Hindlimb muscle (tissue), 1 donor: ENCODE results near the gene PPP1R8. TPM values are rescaled to one million over a fixed set of nuclear protein-coding genes. Genes with fewer than 3 reads are reported as not detected.
A peak's percentile ranks its signal among the peaks of the same experiment; 100 is the strongest.
"Not testable (repeated sequence)": the region's sequence is repeated elsewhere in the genome, so short reads cannot be mapped to it uniquely, and the experiment has no call there.

ENCODE experiments used
- DNase-seq: peaks from one replicate; pipeline ENCODE4 v3.0.0-alpha.2; 2013
- polyA plus RNA-seq: library from polyadenylated mRNA; unstranded; fragments of 120-200 nt; gene quantifications from one replicate; pipeline ENCODE4 v1.2.1, GENCODE V29; 2013; ENCODE audit not compliant: insufficient read length

PPP1R8 gene
- polyA plus RNA-seq, 1 donor, result 30.9 TPM

DNA sequence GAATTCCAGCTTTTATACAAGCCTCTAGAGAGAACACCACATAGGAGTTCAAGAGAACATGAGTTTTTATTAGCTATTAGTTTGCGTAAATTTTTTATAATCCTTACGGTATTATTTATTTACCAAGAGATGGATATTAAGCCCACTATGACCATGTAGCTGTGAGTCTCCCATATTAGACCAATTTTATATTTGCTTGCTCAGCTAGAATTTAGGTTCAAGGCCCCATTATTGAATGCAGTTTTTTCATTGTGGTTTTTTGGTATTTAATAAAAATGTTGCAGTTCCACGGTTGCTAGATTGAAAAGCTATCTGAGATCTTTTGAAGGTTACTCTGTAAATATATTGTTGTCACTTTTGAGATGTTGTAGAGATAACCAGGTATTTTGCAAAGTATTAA lies 2.9 kb downstream of the PPP1R8 start:
- DNase-seq, result no peak

DNA sequence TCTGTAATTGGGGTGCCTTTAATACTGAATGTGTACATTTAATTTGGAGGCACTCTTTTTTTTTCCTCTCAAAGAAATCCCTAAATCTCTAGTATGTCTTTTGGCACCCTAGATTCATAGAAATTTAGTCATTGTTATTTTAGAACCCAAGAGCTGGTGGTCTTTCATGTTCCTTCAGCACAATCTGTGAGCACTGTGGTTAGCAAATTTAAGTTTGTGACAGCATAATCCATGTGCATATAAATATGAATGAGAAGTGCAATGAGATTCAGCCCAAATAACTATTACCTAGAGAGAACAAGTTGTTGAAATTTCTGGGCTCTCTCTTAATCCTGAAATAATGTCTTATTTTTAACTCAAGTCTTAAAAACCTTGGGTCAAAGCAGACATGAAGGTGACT lies 4.5 kb downstream of the PPP1R8 start:
- DNase-seq, result no peak

DNA sequence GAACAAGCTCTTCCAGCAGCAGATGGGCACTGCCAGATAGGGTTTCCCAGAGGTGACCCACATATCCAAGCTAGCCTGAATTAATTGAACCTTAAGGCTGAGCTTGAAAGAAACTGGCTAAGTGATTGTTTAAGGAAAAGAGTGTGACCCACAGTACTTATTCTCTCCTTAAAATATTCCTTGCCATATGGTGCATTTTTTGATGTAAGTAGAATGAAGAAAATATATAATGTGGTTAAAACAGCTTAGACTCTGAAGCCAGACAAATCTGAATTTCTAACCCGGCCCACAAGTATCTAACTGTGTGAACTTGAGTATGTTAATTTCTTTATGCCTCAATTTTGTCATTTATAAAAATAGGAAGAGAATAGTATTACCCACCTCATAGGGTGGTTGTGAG lies 4.9 kb downstream of the PPP1R8 start:
- no peak for DNase-seq

GRCh38 chr1:27849951-27850350 lies 19.4 kb downstream of the PPP1R8 start:
- DNase-seq, result no peak

GRCh38 chr1:27855085-27855484 lies 24.5 kb downstream of the PPP1R8 start:
- DNase-seq, result no peak

DNA sequence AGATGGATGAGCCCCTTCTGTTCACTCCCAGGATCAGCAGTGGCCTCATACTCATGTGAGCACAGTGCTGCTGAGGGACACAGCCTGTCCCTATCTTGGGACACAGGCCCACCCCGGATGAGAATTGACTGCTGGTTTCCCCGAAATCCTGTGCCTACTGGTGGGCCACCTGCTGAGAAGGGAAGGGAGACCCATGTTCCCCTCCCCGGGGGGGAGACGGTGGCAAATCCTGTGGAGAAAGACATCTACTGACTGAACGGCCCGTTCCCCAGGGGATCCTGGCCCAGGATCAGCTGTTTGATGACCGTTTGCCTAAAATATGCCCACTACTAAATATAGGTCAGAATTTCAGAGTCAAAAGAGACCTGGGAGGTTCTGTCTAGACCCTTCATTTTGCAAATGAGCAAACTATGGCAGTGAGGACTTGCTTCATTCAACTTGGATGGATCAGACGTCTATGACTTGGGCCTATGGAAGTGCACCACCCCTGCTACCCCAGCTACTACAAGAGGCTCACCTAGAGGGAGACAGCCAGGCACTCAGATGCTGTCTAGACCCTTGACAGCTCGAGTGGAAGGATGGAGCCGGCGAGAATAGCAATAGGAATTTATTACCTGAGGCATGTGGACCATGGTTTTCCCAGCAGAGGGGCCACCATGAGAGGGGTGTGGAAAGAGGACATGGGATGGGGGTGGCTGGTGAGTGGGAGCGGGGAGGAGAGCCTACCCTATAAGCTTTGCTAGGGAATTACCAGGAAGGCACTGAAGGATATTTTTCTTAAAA lies 26.2 kb downstream of the PPP1R8 start:
- DNase-seq, result no peak

GRCh38 chr1:27857552-27857951 lies 27.0 kb downstream of the PPP1R8 start:
- DNase-seq, result not testable (repeated sequence)

GRCh38 chr1:27858072-27858948 lies 27.7 kb downstream of the PPP1R8 start:
- DNase-seq, result peak; percentile 69

DNA sequence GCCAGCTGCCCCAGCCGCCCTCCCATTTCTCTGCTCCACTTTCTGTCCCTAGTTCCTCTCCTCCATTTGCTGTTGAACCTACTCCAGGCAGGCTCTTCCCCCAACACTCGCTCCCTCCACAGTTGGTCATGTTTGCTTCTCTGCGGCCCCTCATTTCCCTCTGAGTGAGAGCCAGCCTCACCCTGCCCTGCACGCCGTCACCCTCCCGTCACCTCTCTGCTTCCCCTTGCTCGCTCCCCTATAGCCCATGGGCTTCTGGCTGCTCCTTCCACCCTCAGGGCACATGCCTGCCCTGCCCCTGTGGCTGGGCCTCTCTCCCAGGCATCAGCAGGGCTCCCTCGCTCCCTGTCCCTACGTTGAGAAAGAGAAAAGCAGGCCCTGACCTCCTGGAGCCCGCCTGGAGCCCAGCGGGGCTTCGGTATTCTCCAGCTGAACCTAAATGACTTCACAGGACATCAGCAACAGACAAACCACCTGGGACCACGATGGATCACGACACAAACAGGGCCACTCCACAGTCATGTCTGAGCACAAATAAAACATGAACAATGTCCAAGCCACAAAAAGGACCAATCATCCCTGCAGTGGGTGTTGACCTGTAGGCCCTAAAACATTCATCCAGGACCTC lies 28.5 kb downstream of the PPP1R8 start:
- no peak for DNase-seq

DNA sequence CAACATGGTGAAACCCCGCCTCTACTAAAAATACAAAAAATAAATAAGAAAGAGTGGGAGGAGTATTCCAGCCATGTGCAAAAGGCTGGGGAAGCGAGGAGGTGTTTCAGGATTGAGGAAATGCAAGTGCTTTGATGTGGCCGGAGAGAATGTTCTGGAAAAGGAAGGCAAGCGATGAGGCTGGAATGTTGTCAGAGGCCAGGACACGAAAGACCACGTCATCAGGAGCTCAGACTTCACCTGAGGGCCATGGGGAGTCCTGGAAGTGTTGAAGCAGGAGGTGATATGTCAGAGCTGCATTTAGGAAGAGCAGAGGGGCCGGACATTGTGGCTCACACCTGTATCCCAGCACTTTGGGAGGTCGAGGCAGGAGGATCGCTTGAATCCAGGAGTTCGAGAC lies 30.9 kb downstream of the PPP1R8 start:
- DNase-seq, result no peak

GRCh38 chr1:27862004-27862403 lies 31.4 kb downstream of the PPP1R8 start:
- DNase-seq, result no peak

DNA sequence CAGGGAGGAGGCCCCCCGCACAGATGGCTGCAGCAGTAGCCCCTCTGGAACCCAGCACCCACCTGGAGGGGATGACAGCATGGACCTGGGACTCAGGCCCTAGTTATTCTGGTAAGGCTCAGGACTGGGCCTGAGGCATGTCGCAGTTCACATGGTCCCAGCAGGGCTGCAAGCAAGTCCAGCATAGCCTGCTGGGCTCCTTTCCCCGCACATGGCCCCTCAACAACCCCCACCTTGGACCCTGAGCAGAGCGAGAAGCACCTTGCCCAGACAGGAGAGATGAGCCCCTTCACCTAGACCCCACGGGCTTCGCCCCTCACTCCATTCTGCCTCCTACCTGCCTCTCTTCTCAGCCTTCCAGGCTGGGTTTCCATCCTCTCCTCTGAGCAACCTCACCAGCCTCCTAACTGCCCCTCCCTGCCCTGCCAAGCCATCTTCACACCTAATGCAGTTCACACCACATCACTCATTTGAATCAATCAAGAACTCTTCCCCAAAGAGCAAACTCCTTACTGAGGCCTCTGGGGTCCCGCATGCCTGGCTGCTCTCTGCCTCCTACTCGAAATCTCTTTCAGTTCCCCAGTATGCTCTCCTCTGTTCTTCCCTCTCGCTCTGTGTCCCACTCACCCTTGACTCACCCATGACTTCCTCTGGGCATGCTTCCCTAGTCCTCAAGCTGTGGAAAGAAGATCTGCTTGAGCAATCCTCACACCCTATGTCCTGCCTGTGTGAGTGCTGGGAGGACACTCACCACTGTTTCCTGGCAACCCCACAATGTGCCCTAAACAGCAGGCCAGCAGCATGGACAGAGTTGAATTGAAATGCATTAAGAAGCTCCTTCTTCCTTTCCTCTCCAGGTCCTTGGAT lies 32.3 kb downstream of the PPP1R8 start:
- DNase-seq, result peak; percentile 59

DNA sequence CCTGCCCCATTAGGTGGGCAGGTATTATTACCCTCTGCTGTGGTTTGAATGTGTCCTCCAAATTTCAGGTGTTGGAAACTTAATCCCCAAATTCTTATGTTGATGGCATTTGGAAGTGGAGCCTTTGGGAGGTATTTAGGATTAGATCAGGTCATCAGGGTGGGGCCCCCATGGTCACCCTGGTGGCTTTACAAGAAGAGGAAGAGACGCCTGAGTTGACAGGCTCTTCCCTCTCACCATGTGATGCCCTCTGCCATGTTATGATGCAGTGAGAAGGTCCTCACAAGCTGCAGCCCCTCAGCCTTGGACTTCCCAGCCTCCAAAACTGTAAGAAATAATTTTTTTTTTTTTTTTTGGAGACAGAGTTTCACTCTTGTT lies 32.9 kb downstream of the PPP1R8 start:
- no peak for DNase-seq

- DNase-seq, result no peak
Measured at GRCh38 chr1:27864264-27864895, 33.8 kb downstream of the PPP1R8 start.

DNA sequence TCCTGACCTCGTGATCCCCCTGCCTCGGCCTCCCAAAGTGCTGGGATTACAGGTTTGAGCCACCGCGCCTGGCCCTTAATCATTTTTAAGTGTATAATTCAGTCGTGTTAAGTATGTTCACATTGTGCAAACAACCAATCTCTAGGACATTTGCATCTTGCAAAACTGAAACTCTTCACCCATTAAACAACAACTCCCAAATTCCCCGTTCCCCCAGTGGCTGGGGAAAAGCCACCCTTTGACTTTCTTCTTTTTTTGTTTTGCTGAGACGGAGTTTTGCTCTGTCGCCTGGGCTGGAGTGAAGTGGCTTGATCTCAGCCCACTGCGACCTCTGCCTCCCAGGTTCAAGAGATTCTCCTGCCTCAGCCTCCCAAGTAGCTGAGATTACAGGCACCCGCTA lies 35.2 kb downstream of the PPP1R8 start:
- no peak for DNase-seq

- DNase-seq, result no peak
Measured at GRCh38 chr1:27868556-27868931, 38.0 kb downstream of the PPP1R8 start.

- no peak for DNase-seq
Measured at GRCh38 chr1:27868932-27869718, 38.5 kb downstream of the PPP1R8 start.

DNA sequence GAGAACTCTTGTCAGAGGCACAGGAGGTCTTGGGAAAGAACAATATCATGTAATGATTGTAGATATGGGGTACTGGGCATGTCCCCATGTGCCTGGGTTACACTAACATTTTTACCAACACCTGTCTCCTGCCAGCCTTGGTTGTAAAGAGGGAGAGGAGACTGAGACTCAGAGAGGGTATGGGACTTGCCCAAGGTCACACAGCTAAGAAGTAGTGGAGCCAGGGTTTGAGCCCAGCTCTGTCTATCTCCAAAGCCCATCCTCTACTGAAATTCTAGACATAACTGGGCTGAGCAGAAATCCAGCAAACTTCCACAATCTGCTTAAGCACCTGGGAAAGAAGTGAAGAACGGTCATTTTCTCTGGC lies 39.1 kb downstream of the PPP1R8 start:
- no peak for DNase-seq

GRCh38 chr1:27871076-27871475 lies 40.5 kb downstream of the PPP1R8 start:
- DNase-seq, result not testable (repeated sequence)

- no peak for DNase-seq
Measured at GRCh38 chr1:27872059-27872801, 41.6 kb downstream of the PPP1R8 start, which contains the start of gene THEMIS2. TSS of gene THEMIS2 (plus strand) at chr1:27872544. CDS start at chr1:27872572, 28 bp downstream.
